SK-N-SH treated with all-trans-retinoic acid at 6 μM for 48 hours (cell line): ENCODE results near the gene TTC33.

Experiments used
- GLIS3 ChIP-seq: fragments of 250-450 bp; sonication (Bioruptor Pico); IDR thresholded peaks from 2 replicates; pipeline ENCODE4 v1.5.0; 2020; ENCODE audit warnings: mild to moderate bottlenecking, moderate library complexity
- ISL1 ChIP-seq: fragments of 250-450 bp; sonication (Bioruptor Pico); IDR thresholded peaks from 2 replicates; pipeline ENCODE4 v2.1.2; 2022; ENCODE audit warnings: mild to moderate bottlenecking, moderate library complexity
- OSR1 ChIP-seq: fragments of 250-450 bp; sonication (Bioruptor Pico); IDR thresholded peaks from 2 replicates; pipeline ENCODE4 v1.8.0; 2022; ENCODE audit warnings: moderate library complexity, mild to moderate bottlenecking, inconsistent platforms
- PATZ1 ChIP-seq: fragments of 250-450 bp; sonication (Bioruptor Pico); IDR thresholded peaks from 2 replicates; pipeline ENCODE4 v1.8.0; 2020; ENCODE audit warnings: mild to moderate bottlenecking, moderate library complexity, borderline replicate concordance
- PPARA ChIP-seq: fragments of 250-450 bp; sonication (Bioruptor Pico); IDR thresholded peaks from 2 replicates; pipeline ENCODE4 v1.5.0; 2020; ENCODE audit warnings: mild to moderate bottlenecking, borderline replicate concordance
- RARB ChIP-seq: fragments of 250-450 bp; sonication (Bioruptor Pico); IDR thresholded peaks from 2 replicates; pipeline ENCODE4 v1.8.0; 2021; ENCODE audit warnings: mild to moderate bottlenecking, moderate library complexity
- TCF4 ChIP-seq: fragments of 250-450 bp; sonication (Bioruptor Pico); IDR thresholded peaks from 2 replicates; pipeline ENCODE4 v1.8.0; 2021; ENCODE audit warnings: mild to moderate bottlenecking, moderate library complexity, borderline replicate concordance
- TSHZ2 ChIP-seq: fragments of 250-450 bp; sonication (Bioruptor Pico); IDR thresholded peaks from 2 replicates; pipeline ENCODE4 v1.5.0; 2020; ENCODE audit warnings: mild to moderate bottlenecking, moderate library complexity
- ZFP3 ChIP-seq: fragments of 250-450 bp; sonication (Bioruptor Pico); IDR thresholded peaks from 2 replicates; pipeline ENCODE4 v1.5.0; 2020; ENCODE audit warnings: mild to moderate bottlenecking, moderate library complexity

- TF ChIP-seq OSR1 (CRISPR knock-in tag) = no peak
- no peak for TF ChIP-seq TSHZ2 (CRISPR knock-in tag)
- no peak for TF ChIP-seq RARB (CRISPR knock-in tag)
- no peak for TF ChIP-seq TCF4 (CRISPR knock-in tag)
- TF ChIP-seq PPARA (CRISPR knock-in tag) = no peak
- TF ChIP-seq ZFP3 = no peak
- no peak for TF ChIP-seq GLIS3 (CRISPR knock-in tag)
- no peak for TF ChIP-seq ISL1 (CRISPR knock-in tag)
- TF ChIP-seq PATZ1 = no peak
Observed at GRCh38 chr5:40503439-40503838, 252.3 kb downstream of the TTC33 start.
